Lower lobe of right lung (tissue), 2 donors: Measurements from ENCODE around the gene RAF1. TPM values are rescaled to one million over a fixed set of nuclear protein-coding genes. Genes with fewer than 3 reads are reported as not detected.

ENCODE experiments used
- ATAC-seq, 2 donors: fragments of 200-7000 bp; cut with Tn5 transposase; one replicate each; pipeline ENCODE4 v1.9.1; 2020 to 2022; ENCODE audit warnings: mild to moderate bottlenecking in 2 of 2, moderate library complexity in 2 of 2
- DNase-seq: peaks from one replicate; pipeline ENCODE4 v3.0.0-alpha.2; 2020
- H3K27ac ChIP-seq: fragments of 200-600 bp; one replicate; pipeline ENCODE4 v1.8.0; 2022
- H3K27me3 ChIP-seq: fragments of 200-600 bp; one replicate; pipeline ENCODE4 v1.8.0; 2022; ENCODE audit warnings: low read depth
- H3K36me3 ChIP-seq: fragments of 200-600 bp; one replicate; pipeline ENCODE4 v1.8.0; 2022; ENCODE audit warnings: mild to moderate bottlenecking
- H3K4me1 ChIP-seq: fragments of 200-600 bp; one replicate; pipeline ENCODE4 v1.8.0; 2022
- H3K4me3 ChIP-seq: fragments of 200-600 bp; one replicate; pipeline ENCODE4 v1.8.0; 2022; ENCODE audit warnings: mild to moderate bottlenecking
- H3K9me3 ChIP-seq: fragments of 200-600 bp; one replicate; pipeline ENCODE4 v1.8.0; 2022
- intact Hi-C: fragments of 100-400 bp; cut with DNase I; formaldehyde crosslinking; loops from one replicate; pipeline ENCODE4 v1.11.0; 2022
- total RNA-seq: library from RNA; stranded (reverse); fragmentation: NEBNext Ultra II Directional; extraction: Animal tissue kit (Norgen Biotek cat#: 25700); gene quantifications from one replicate; pipeline ENCODE4 v1.2.1, GENCODE V29; 2021
- TF ChIP-seq, protein P1 (sequence below): fragments of 200-600 bp; IDR thresholded peaks from one replicate; pipeline ENCODE4 v1.8.0; 2022; ENCODE audit warnings: antibody characterized with exemption, mild to moderate bottlenecking
- donor health status: DM: no; HTN: yes; CAD: no; lungs with severe emphysema.

RAF1 gene
- total RNA-seq, 1 donor from 2014 or later: 92.7 TPM

DNA sequence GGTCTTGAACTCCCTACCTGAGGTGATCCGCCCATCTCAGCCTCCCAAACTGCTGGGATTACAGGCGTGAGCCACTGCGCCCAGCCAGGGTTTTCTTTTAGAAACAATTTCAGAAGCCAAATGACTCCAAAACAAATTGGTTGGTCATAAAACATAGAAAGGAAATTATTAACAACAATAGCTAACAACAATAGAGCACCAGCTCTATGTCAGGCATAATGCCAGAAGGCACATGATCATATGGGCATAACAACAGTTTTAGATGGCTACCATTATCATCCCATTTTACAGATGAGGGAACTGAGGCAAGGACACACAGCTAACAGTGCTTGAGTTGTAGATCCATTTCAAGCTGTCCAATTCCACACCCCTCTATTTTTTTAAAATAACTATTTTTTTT is 22.2 kb upstream of the RAF1 start:
- intact Hi-C loops: no loop called here
- Histone ChIP-seq H3K27ac (no peak overlapping the region), H3K9me3 (no peaks in the 10 kb centered on the region), H3K4me3 (no peak overlapping the region), H3K4me1 (peaks cover 8% of the 10 kb centered on the region), H3K27me3 (no peaks in the 10 kb centered on the region), H3K36me3 (no peaks in the 10 kb centered on the region)
- no peak for ATAC-seq
- TF ChIP-seq, protein P1, sequence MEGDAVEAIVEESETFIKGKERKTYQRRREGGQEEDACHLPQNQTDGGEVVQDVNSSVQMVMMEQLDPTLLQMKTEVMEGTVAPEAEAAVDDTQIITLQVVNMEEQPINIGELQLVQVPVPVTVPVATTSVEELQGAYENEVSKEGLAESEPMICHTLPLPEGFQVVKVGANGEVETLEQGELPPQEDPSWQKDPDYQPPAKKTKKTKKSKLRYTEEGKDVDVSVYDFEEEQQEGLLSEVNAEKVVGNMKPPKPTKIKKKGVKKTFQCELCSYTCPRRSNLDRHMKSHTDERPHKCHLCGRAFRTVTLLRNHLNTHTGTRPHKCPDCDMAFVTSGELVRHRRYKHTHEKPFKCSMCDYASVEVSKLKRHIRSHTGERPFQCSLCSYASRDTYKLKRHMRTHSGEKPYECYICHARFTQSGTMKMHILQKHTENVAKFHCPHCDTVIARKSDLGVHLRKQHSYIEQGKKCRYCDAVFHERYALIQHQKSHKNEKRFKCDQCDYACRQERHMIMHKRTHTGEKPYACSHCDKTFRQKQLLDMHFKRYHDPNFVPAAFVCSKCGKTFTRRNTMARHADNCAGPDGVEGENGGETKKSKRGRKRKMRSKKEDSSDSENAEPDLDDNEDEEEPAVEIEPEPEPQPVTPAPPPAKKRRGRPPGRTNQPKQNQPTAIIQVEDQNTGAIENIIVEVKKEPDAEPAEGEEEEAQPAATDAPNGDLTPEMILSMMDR: no peak
- DNase-seq: no peak

- intact Hi-C loops: no loop called here
- Histone ChIP-seq H3K4me3 (no peak overlapping the region), H3K36me3 (no peaks in the 10 kb centered on the region), H3K4me1 (peaks cover 8% of the 10 kb centered on the region), H3K9me3 (no peaks in the 10 kb centered on the region), H3K27me3 (no peaks in the 10 kb centered on the region), H3K27ac (peak overlapping the region; percentile 74)
- TF ChIP-seq, protein P1: no peak
- ATAC-seq: peak; percentile 85 to 88
- DNase-seq: peak; percentile 16
These were observed 18.1 kb upstream of the RAF1 start for GRCh38 chr3:12681943-12682390.

DNA sequence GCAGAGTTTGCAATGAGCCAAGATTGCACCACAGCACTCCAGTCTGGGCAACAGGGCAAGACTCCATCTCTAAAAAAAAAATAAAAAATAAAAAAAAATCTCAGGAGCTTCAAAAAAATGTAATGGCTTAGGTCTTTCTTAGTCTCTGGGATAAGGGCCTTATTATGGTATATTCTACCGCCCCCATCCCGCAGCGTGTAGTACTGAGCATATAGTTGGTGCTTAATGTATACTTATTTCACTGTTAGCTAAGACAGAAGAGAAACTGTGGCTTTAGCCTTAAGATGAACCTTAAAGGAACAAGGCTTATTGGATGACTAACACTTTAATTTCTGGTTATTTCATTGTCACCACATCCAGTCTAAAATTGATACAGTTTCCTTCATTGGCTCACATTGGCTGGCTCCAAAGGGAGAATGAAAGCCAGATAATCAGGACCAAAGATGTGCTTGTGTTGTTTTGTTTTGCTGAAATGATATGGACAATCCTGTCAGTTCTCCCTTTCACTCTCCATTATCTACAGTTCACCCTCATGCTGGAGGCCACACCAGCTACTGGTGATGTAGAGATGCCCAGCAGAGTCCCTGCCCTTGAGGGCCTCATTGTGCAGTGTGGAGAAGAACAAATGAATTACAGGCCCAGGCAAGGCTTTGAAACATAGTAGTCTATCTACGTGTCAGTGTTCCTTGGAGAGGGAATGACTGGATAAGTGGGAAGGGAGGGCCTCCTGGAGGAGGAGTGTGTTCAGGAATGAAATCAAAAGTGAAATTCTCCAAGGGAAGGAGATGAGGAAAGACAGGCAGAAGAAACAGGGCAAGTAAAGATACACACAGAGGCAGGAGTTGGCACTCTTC is 17.4 kb upstream of the RAF1 start:
- peak; percentile 17 for DNase-seq
- ATAC-seq: peak in 1 of 2 donors; percentile 28
- no peak overlapping the region for H3K4me3 ChIP-seq

GRCh38 chr3:12679468-12679867 is 15.6 kb upstream of the RAF1 start:
- H3K9me3 ChIP-seq: no peaks in the 10 kb centered on the region
- no peak overlapping the region for H3K27ac ChIP-seq
- H3K4me1 ChIP-seq: peaks cover 8% of the 10 kb centered on the region
- no peaks in the 10 kb centered on the region for H3K36me3 ChIP-seq
- H3K27me3 ChIP-seq: no peaks in the 10 kb centered on the region
- no peak overlapping the region for H3K4me3 ChIP-seq
- ATAC-seq (no peak), DNase-seq (peak; percentile 2)
- intact Hi-C loops: no loop called here
- TF ChIP-seq, protein P1: no peak

More for the DNA sequence above, 17.4 kb upstream of the RAF1 start:
- H3K27me3 ChIP-seq: no peaks in the 10 kb centered on the region
- TF ChIP-seq, protein P1: no peak
- H3K9me3 ChIP-seq: no peaks in the 10 kb centered on the region
- H3K36me3 ChIP-seq: no peaks in the 10 kb centered on the region
- H3K27ac ChIP-seq: peak overlapping the region; percentile 74
- H3K4me1 ChIP-seq: peaks cover 8% of the 10 kb centered on the region
- intact Hi-C loops: no loop called here

DNA sequence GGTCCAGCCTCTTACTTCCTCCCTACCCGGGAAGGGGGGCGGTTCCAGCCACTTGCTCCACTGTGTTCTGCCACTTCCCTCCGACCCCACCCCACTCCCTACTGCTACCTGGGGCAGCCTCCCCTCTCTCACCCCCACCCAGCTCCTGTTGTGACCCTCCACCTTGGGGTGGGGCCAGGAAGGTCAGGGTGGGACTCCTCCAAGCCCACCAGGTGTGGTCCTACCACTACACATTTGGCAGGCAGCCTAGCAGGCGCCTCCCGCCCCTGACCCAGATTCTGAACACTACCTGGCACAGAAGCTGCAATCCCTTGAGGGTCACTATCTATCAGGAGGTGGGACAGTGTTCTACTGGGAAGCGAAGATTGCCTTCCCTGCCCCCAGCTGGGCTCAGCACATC is 13.7 kb upstream of the RAF1 start:
- ATAC-seq (no peak), DNase-seq (peak; percentile 44)
- intact Hi-C loops: no loop called here
- H3K27me3 ChIP-seq: no peaks in the 10 kb centered on the region
- no peak overlapping the region for H3K4me3 ChIP-seq
- no peaks in the 10 kb centered on the region for H3K36me3 ChIP-seq
- H3K9me3 ChIP-seq: no peaks in the 10 kb centered on the region
- no peak overlapping the region for H3K27ac ChIP-seq
- H3K4me1 ChIP-seq: peaks cover 8% of the 10 kb centered on the region
- TF ChIP-seq, protein P1: no peak
